ENCODE measurements around the gene FADD. TPM values are rescaled to one million over a fixed set of nuclear protein-coding genes. Genes with fewer than 3 reads are reported as not detected.

The FADD gene
- total RNA-seq, 1 donor from 2014 or later: 40.8 TPM

DNA sequence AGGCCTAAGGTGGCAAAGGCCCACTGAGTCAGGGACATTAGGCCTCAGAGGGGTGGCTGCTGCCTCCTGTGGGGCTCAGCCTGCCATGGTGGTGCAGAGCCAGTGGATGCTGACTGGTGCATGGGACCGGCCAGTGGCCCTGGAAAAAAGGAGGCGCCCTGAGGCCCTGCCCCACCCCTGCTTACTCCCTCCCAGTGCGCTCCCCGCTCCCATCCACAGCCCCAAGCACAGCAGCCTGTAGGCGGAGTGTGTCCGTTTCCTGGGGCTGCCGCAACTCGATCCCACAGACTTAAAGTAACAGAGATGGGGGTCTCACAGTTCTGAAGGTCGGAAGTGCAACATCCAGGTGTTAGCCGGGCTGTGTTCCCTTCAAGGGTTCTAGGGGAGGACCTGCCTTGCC is 38.4 kb upstream of the FADD start:
- H3K9ac ChIP-seq (ENCODE audit: low read length): no peak overlapping the region
- H3K79me2 ChIP-seq (ENCODE audit: insufficient read depth, low read length): no peaks in the 10 kb centered on the region
- H3K4me2 ChIP-seq (ENCODE audit: low read length): no peak overlapping the region
- Mint-ChIP-seq H3K4me3 (ENCODE audit: unreplicated experiment) (no peak overlapping the region), H3K27me3 (ENCODE audit: low read depth, unreplicated experiment) (peaks cover 62% of the 10 kb centered on the region), H3K36me3 (ENCODE audit: low read depth, unreplicated experiment) (no peaks in the 10 kb centered on the region), H3K27ac (ENCODE audit: unreplicated experiment) (no peak overlapping the region), H3K4me1 (ENCODE audit: low read depth, unreplicated experiment) (no peaks in the 10 kb centered on the region), H3K9me3 (ENCODE audit: unreplicated experiment) (no peaks in the 10 kb centered on the region)
- H3K4me1 ChIP-seq (ENCODE audit: insufficient read depth, low read length): peaks cover 7% of the 10 kb centered on the region
- no peaks in the 10 kb centered on the region for H3K9me3 ChIP-seq (ENCODE audit: insufficient read depth, low read depth, low read length)
- H3K36me3 ChIP-seq (ENCODE audit: insufficient read depth, low read length): no peaks in the 10 kb centered on the region
- FAIRE-seq (no peak), DNase-seq (ENCODE audit: low read depth) (no peak)
- no peak overlapping the region for H2AFZ ChIP-seq (ENCODE audit: low read depth, low read length)
- H3K4me3 ChIP-seq (ENCODE audit: insufficient read depth, low read depth, low read length): no peak overlapping the region
- H3K27me3 ChIP-seq (ENCODE audit: insufficient read depth, low read length): no peaks in the 10 kb centered on the region
- no peak for TF ChIP-seq EZH2 (IDR thresholded peaks at IDR 0.05; ENCODE audit: insufficient read depth, low read length)
- TF ChIP-seq, protein P1, sequence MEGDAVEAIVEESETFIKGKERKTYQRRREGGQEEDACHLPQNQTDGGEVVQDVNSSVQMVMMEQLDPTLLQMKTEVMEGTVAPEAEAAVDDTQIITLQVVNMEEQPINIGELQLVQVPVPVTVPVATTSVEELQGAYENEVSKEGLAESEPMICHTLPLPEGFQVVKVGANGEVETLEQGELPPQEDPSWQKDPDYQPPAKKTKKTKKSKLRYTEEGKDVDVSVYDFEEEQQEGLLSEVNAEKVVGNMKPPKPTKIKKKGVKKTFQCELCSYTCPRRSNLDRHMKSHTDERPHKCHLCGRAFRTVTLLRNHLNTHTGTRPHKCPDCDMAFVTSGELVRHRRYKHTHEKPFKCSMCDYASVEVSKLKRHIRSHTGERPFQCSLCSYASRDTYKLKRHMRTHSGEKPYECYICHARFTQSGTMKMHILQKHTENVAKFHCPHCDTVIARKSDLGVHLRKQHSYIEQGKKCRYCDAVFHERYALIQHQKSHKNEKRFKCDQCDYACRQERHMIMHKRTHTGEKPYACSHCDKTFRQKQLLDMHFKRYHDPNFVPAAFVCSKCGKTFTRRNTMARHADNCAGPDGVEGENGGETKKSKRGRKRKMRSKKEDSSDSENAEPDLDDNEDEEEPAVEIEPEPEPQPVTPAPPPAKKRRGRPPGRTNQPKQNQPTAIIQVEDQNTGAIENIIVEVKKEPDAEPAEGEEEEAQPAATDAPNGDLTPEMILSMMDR (IDR thresholded peaks at IDR 0.05; ENCODE audit: insufficient read depth, low read depth, low read length): no peak
- H3K27ac ChIP-seq (ENCODE audit: low read depth, low read length): no peak overlapping the region
- H4K20me1 ChIP-seq (ENCODE audit: insufficient read depth, low read length): no peaks in the 10 kb centered on the region

DNA sequence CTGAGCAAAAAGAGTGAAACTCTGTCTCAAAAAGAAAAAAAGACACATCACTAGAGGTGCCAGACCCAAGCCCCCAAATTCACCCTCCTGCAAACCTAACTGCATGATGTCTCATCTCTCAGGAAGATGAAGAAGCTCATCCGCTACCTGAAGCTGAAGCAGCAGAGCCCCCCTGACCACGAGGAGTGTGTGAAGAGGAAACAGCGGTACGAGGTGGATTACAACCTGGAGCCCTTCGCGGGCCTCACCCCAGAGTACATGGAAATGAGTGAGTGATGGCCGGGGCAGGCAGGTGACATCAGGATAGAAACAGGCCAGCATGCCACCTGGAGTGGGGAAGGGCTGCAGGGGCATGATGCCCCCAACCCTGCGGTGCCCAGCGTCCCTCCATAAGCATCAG is 36.0 kb upstream of the FADD start:
- TF ChIP-seq, protein P1 (IDR thresholded peaks at IDR 0.05; ENCODE audit: insufficient read depth, low read depth, low read length): no peak
- TF ChIP-seq EZH2 (IDR thresholded peaks at IDR 0.05; ENCODE audit: insufficient read depth, low read length): no peak
- no peak overlapping the region for H3K4me3 Mint-ChIP-seq (ENCODE audit: unreplicated experiment)
- Histone ChIP-seq H3K4me3 (ENCODE audit: insufficient read depth, low read depth, low read length) (no peak overlapping the region), H3K27ac (ENCODE audit: low read depth, low read length) (no peak overlapping the region), H3K4me2 (ENCODE audit: low read length) (no peak overlapping the region), H3K36me3 (ENCODE audit: insufficient read depth, low read length) (no peaks in the 10 kb centered on the region), H3K27me3 (ENCODE audit: insufficient read depth, low read length) (peaks cover 2% of the 10 kb centered on the region), H3K9ac (ENCODE audit: low read length) (no peak overlapping the region), H3K79me2 (ENCODE audit: insufficient read depth, low read length) (no peaks in the 10 kb centered on the region), H3K4me1 (ENCODE audit: insufficient read depth, low read length) (no peaks in the 10 kb centered on the region), H2AFZ (ENCODE audit: low read depth, low read length) (no peak overlapping the region), H3K9me3 (ENCODE audit: insufficient read depth, low read depth, low read length) (no peaks in the 10 kb centered on the region), H4K20me1 (ENCODE audit: insufficient read depth, low read length) (no peaks in the 10 kb centered on the region)
- H3K36me3 Mint-ChIP-seq (ENCODE audit: low read depth, unreplicated experiment): no peaks in the 10 kb centered on the region
- DNase-seq (ENCODE audit: low read depth) (no peak), FAIRE-seq (no peak)
- no peaks in the 10 kb centered on the region for H3K9me3 Mint-ChIP-seq (ENCODE audit: unreplicated experiment)
- H3K27ac Mint-ChIP-seq (ENCODE audit: unreplicated experiment): no peak overlapping the region
- H3K4me1 Mint-ChIP-seq (ENCODE audit: low read depth, unreplicated experiment): no peaks in the 10 kb centered on the region
- peaks cover 63% of the 10 kb centered on the region for H3K27me3 Mint-ChIP-seq (ENCODE audit: low read depth, unreplicated experiment)

DNA sequence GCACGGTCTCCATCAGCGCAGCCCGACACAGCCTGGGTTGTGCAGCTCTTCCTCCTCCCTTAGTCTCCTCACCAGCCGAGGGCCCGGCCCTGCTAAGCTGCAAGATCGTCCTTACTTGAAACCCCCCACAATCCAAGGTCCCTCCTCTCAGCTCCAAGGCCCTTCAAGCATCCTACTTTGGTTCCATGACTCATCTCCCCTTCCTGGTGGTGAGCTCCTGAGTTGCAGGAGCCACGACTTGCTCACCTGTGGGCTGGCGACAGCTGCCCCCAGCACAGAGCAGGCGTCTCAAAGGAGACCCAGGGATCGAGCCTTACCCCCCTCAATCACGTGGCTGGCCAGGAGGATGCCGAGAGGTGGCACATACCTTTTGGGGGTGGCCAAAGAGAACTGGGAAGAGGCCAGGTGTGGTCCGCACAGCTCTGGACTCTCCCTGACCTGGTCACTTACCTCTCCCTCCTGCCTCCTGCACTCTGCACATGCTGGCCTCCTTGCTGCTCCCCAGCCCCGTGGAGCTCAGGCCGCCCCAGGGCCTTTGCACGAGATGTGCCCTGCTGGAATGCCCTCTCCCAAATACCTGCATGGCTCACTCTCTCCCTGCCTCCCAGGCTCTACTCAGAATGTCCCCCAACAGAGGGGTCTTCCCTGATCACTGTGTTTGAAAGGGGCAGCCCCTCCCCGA is 35.2 kb upstream of the FADD start:
- Mint-ChIP-seq H3K4me3 (ENCODE audit: unreplicated experiment) (no peak overlapping the region), H3K9me3 (ENCODE audit: unreplicated experiment) (no peaks in the 10 kb centered on the region), H3K4me1 (ENCODE audit: low read depth, unreplicated experiment) (no peaks in the 10 kb centered on the region), H3K36me3 (ENCODE audit: low read depth, unreplicated experiment) (no peaks in the 10 kb centered on the region), H3K27me3 (ENCODE audit: low read depth, unreplicated experiment) (peaks cover 63% of the 10 kb centered on the region), H3K27ac (ENCODE audit: unreplicated experiment) (no peak overlapping the region)
- Histone ChIP-seq H3K27me3 (ENCODE audit: insufficient read depth, low read length) (peaks cover 2% of the 10 kb centered on the region), H2AFZ (ENCODE audit: low read depth, low read length) (no peak overlapping the region), H3K9me3 (ENCODE audit: insufficient read depth, low read depth, low read length) (no peaks in the 10 kb centered on the region), H3K4me3 (ENCODE audit: insufficient read depth, low read depth, low read length) (no peak overlapping the region), H3K9ac (ENCODE audit: low read length) (no peak overlapping the region), H3K36me3 (ENCODE audit: insufficient read depth, low read length) (no peaks in the 10 kb centered on the region), H3K4me2 (ENCODE audit: low read length) (no peak overlapping the region), H3K4me1 (ENCODE audit: insufficient read depth, low read length) (no peaks in the 10 kb centered on the region), H3K27ac (ENCODE audit: low read depth, low read length) (no peak overlapping the region), H4K20me1 (ENCODE audit: insufficient read depth, low read length) (no peaks in the 10 kb centered on the region), H3K79me2 (ENCODE audit: insufficient read depth, low read length) (no peaks in the 10 kb centered on the region)
- no peak for FAIRE-seq
- DNase-seq (ENCODE audit: low read depth): no peak
- TF ChIP-seq, protein P1 (IDR thresholded peaks at IDR 0.05; ENCODE audit: insufficient read depth, low read depth, low read length): no peak
- no peak for TF ChIP-seq EZH2 (IDR thresholded peaks at IDR 0.05; ENCODE audit: insufficient read depth, low read length)

Measured in astrocyte (in vitro differentiated cells and primary cell).